ENCODE results near the gene PDE12. TPM values are rescaled to one million over a fixed set of nuclear protein-coding genes. Genes with fewer than 3 reads are reported as not detected.

Gene PDE12
- total and polyA plus RNA-seq, 12 donors: 3.0 to 42.3 (median 26.2) TPM

DNA sequence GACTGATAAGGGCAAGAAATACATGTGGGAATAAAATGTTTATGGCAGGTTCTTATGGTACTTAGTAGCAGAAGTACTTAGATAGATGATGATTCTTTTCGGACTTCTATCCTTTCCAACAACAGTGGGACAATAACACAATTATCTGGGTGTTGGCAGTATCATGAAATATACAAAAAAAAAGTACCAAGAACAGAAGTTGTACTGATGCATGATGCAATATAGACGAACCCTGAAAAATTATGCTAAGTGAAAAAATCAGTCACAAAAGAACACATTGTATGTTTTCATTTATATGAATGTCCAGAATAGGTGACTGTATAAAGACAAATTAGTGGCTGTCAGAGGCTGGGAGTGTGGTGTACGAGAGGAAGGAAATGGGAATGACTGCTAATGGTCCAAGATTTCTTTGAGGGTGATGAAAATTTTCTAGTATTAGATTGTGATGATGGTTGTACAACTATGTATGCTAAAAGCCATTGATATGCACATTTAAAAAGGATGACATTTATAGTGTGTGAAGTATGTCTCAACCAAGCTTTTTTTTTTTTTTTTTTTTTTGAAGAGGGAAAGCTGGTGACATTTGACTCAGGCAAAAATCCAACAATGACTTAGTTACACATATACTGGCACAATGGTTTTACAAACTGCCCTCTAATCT, 20.0 kb downstream of the PDE12 start:
- TF ChIP-seq POLR2A (IDR thresholded peaks at IDR 0.05): no peak
- TF ChIP-seq, protein P1, sequence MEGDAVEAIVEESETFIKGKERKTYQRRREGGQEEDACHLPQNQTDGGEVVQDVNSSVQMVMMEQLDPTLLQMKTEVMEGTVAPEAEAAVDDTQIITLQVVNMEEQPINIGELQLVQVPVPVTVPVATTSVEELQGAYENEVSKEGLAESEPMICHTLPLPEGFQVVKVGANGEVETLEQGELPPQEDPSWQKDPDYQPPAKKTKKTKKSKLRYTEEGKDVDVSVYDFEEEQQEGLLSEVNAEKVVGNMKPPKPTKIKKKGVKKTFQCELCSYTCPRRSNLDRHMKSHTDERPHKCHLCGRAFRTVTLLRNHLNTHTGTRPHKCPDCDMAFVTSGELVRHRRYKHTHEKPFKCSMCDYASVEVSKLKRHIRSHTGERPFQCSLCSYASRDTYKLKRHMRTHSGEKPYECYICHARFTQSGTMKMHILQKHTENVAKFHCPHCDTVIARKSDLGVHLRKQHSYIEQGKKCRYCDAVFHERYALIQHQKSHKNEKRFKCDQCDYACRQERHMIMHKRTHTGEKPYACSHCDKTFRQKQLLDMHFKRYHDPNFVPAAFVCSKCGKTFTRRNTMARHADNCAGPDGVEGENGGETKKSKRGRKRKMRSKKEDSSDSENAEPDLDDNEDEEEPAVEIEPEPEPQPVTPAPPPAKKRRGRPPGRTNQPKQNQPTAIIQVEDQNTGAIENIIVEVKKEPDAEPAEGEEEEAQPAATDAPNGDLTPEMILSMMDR (IDR thresholded peaks at IDR 0.05): no peak
- peak overlapping the region in 3 of 5 donors; percentile 3 to 52 (median 30) for H3K27ac ChIP-seq
- H3K9me3 ChIP-seq (replicated peaks in 1 of 3): no peaks in the 10 kb centered on the region
- no peak overlapping the region for H3K4me3 ChIP-seq
- intact Hi-C loops (cut with DNase I): no loop called here
- H3K27me3 ChIP-seq: no peaks in the 10 kb centered on the region
- H3K4me1 ChIP-seq (replicated peaks in 1 of 2): peaks cover 4 to 30% of the 10 kb centered on the region in 2 donors
- no peak for DNase-seq
- 66 to 77% (median 72%) methylated on average over 3 of the region's 3 CpGs for WGBS, 4 donors
- H3K36me3 ChIP-seq (replicated peaks in 1 of 2): peaks cover 0 to 76% of the 10 kb centered on the region in 2 donors

DNA sequence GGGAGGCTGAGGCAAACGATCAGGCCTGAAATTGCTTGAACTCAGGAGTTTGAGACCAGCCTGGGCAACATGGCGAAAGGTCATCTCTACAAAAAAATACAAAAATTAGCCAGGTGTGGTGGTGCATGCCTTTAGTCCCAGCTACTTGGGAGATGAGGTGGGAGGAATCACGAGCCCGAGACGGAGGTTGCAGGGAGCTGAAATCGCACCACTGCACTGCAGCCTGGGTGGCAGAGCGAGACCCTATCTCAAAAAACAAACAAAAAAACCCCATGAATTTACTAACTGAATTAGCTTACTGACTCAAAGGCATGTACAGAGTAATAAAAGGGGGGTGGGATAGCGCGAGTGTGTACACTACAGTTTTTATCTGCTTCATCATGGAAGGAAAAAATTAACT, 21.7 kb downstream of the PDE12 start:
- no peak overlapping the region for H3K4me3 ChIP-seq
- peaks cover 4 to 30% of the 10 kb centered on the region in 2 donors for H3K4me1 ChIP-seq (replicated peaks in 1 of 2)
- H3K27ac ChIP-seq: no peak overlapping the region
- WGBS, 4 donors: 92 to 96% (median 94%) methylated on average over 9 of the region's 9 CpGs
- intact Hi-C loops (cut with DNase I): no loop called here
- H3K36me3 ChIP-seq (replicated peaks in 1 of 2): peaks cover 0 to 75% of the 10 kb centered on the region in 2 donors
- H3K9me3 ChIP-seq (replicated peaks in 1 of 3): no peaks in the 10 kb centered on the region
- no peaks in the 10 kb centered on the region for H3K27me3 ChIP-seq
- TF ChIP-seq, protein P1 (IDR thresholded peaks at IDR 0.05): no peak
- no peak for TF ChIP-seq POLR2A (IDR thresholded peaks at IDR 0.05)
- DNase-seq: no peak

DNA sequence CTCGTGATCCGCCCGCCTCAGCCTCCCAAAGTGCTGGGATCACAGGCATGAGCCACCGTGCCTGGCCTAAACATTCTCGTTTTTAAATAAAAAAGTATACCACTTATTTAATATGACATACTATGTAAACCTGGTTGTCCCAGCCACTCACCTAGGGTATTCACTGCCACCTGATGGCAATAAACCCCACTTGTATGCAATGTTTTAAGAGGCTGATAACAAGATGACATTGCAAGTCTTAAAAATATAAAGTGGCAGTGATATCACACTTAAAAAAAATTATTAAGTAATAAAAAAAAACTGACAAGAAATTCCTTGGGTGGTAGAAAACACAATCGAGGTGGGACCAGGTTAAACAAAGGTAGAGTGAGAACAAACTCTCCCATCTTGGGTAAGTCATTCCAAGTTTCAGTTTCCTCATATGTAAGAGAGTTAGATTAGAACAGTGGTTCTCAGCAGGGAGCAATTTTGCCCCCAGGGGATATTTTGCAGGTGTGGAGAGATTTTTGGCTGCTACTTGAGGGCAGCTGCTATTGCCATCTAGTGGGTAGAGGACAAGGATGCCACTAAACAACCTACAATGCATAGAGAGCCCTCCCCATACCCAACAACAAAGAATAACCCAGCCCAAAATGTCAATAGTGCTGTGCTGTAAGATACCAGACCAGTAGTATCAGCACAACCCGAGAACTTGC, 26.5 kb downstream of the PDE12 start:
- Histone ChIP-seq H3K27me3 (no peaks in the 10 kb centered on the region), H3K4me3 (no peak overlapping the region), H3K36me3 (replicated peaks in 1 of 2) (peaks cover 0 to 41% of the 10 kb centered on the region in 2 donors), H3K27ac (no peak overlapping the region), H3K4me1 (replicated peaks in 1 of 2) (peaks cover 12 to 24% of the 10 kb centered on the region in 2 donors), H3K9me3 (replicated peaks in 1 of 3) (no peaks in the 10 kb centered on the region)
- TF ChIP-seq POLR2A (IDR thresholded peaks at IDR 0.05): no peak
- TF ChIP-seq, protein P1 (IDR thresholded peaks at IDR 0.05): no peak
- no peak for DNase-seq
- intact Hi-C loops (cut with DNase I): no loop called here
- 90 to 94% (median 91%) methylated on average over 7 of the region's 7 CpGs for WGBS, 4 donors

DNA sequence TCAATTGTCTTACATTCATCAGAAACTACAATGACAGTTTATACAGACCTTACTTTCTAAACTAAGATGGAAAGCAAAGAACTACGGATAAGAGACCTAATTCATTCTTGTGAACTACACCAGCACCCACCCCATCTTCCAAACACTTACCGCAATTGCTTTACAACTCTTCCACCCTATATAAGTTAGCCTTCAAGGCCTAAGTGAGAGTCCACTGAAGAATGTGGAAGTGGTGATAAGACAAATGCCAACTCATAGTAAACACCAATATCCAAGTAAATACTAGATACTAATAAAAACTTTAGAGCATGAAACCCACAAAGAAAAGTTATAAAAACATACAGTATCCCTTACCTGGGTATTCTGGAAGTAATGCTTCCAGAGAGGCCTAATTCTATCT, 27.5 kb downstream of the PDE12 start:
- TF ChIP-seq, protein P1 (IDR thresholded peaks at IDR 0.05): no peak
- no peak overlapping the region for H3K4me3 ChIP-seq
- H3K27me3 ChIP-seq: no peaks in the 10 kb centered on the region
- no peak for DNase-seq
- H3K9me3 ChIP-seq (replicated peaks in 1 of 3): no peaks in the 10 kb centered on the region
- H3K4me1 ChIP-seq (replicated peaks in 1 of 2): peaks cover 15 to 28% of the 10 kb centered on the region in 2 donors
- peaks cover 0 to 31% of the 10 kb centered on the region in 2 donors for H3K36me3 ChIP-seq (replicated peaks in 1 of 2)
- intact Hi-C loops (cut with DNase I): no loop called here
- H3K27ac ChIP-seq: no peak overlapping the region
- WGBS, 4 donors: 76 to 90% (median 88%) methylated on average over 2 of the region's 2 CpGs

All from adrenal gland (tissue), 12 donors.